A673 (cell line): ENCODE measurements around the gene CA9.
"Not testable (repeated sequence)": the region's sequence is repeated elsewhere in the genome, so short reads cannot be mapped to it uniquely, and the experiment has no call there.

ENCODE experiments used
- CTCF ChIP-seq: fragments of 300-800, 200-600 bp; sonication (generic); conservative IDR thresholded peaks from 2 replicates; pipeline ENCODE4 v1.5.1; 2017; ENCODE audit warnings: low read depth, mild to moderate bottlenecking, antibody characterized with exemption, low read length, moderate library complexity, mixed read lengths
- EZH2 ChIP-seq: fragments of 200-600 bp; sonication (generic); IDR thresholded peaks from 2 replicates; pipeline ENCODE4 v1.6.1; 2017; ENCODE audit warnings: borderline replicate concordance, low read depth, mild to moderate bottlenecking, mixed read lengths, antibody characterized with exemption, low read length; ENCODE audit not compliant: poor library complexity, severe bottlenecking

GRCh38 chr9:35638751-35639150 is 35.0 kb upstream of the CA9 start:
- not testable (repeated sequence) for TF ChIP-seq CTCF, EZH2
